ENCODE measurements around the gene KISS1. TPM values are rescaled to one million over a fixed set of nuclear protein-coding genes. Genes with fewer than 3 reads are reported as not detected.

The KISS1 gene
- total and polyA plus RNA-seq, 2 of the 4 experiments (the other 2 are of a cell fraction), result 11.7 to 27.3 TPM

GRCh38 chr1:204216236-204216635 lies 19.9 kb upstream of the KISS1 start (continued):
- TF ChIP-seq USF2 (IDR thresholded peaks at IDR 0.05; ENCODE audit: low read depth, low read length), result no peak
- no peak for TF ChIP-seq MXI1 (IDR thresholded peaks at IDR 0.05; ENCODE audit: borderline replicate concordance, low read depth, low read length)
- TF ChIP-seq FOS (IDR thresholded peaks at IDR 0.05; ENCODE audit: low read depth, low read length), result no peak

Data from IMR-90 (cell line).